ENCODE data around the gene SRPK3.

GRCh38 chrX:153774576-153775292, 6.1 kb upstream of the SRPK3 start:
- no peak for TF ChIP-seq CTCF (IDR thresholded peaks at IDR 0.05; ENCODE audit: insufficient read depth, low read length)
- TF ChIP-seq SPI1 (IDR thresholded peaks at IDR 0.05; ENCODE audit: borderline replicate concordance, low read depth): no peak
